IMR-90 (cell line): ENCODE results near the gene CUBN. TPM values are rescaled to one million over a fixed set of nuclear protein-coding genes. Genes with fewer than 3 reads are reported as not detected.

Experiments
- ATAC-seq: fragments of 200-7000 bp; cut with Tn5 transposase; 2 replicates; pipeline ENCODE4 v1.9.1; 2020; ENCODE audit warnings: low read depth, mild to moderate bottlenecking, moderate library complexity
- BruUV-seq: library from RNA; stranded (reverse); fragments of 400-500 nt; replicated peaks from 2 replicates; lab custom pipeline; 2021; lab: Mats Ljungman, UMichigan
- CTCF ChIA-PET: fragments of 300-600 bp; formaldehyde crosslinking; extraction: SDS; loops from one replicate; lab custom pipeline; 2021; ENCODE audit warnings: antibody characterized with exemption; lab: Yijun Ruan, JAX
- POLR2A ChIA-PET: fragments of 300-600 bp; sonication (Branson Sonifier 250); formaldehyde crosslinking; loops from one replicate; lab custom pipeline; 2022; ENCODE audit warnings: antibody characterized with exemption; ENCODE audit not compliant: unreplicated experiment; lab: Charles Lee
- DNase-seq: peaks from one replicate; pipeline ENCODE4 v3.0.0; 2013
- H2AFZ ChIP-seq: replicated peaks from 2 replicates; pipeline ENCODE3; 2013; ENCODE audit warnings: low read length, mild to moderate bottlenecking; ENCODE audit not compliant: poor library complexity
- H2AK5ac ChIP-seq: 2 replicates; pipeline ENCODE4 v1.6.1; 2013; ENCODE audit warnings: low read depth, low read length, inconsistent platforms
- H2AK9ac ChIP-seq: replicated peaks from 2 replicates; pipeline ENCODE3; 2013; ENCODE audit warnings: mild to moderate bottlenecking, low read depth, low read length, moderate library complexity; ENCODE audit not compliant: poor library complexity
- H2BK120ac ChIP-seq: 2 replicates; pipeline ENCODE4 v1.6.1; 2013; ENCODE audit warnings: low read depth, low read length, inconsistent platforms
- H2BK15ac ChIP-seq: 3 replicates; pipeline ENCODE4 v1.6.1; 2013; ENCODE audit warnings: low read depth, low read length, inconsistent platforms
- H2BK20ac ChIP-seq: 2 replicates; pipeline ENCODE4 v1.6.1; 2013; ENCODE audit warnings: low read depth, mild to moderate bottlenecking, inconsistent platforms, low read length, moderate library complexity
- H2BK5ac ChIP-seq: 2 replicates; pipeline ENCODE4 v1.6.1; 2013; ENCODE audit warnings: mild to moderate bottlenecking, low read depth, low read length, inconsistent platforms; ENCODE audit not compliant: poor library complexity, severe bottlenecking
- H3K14ac ChIP-seq: replicated peaks from 2 replicates; pipeline ENCODE4 v1.6.1; 2013; ENCODE audit warnings: low read depth, low read length, inconsistent platforms
- H3K18ac ChIP-seq: 2 replicates; pipeline ENCODE4 v1.6.1; 2013; ENCODE audit warnings: low read depth, low read length, control low read depth
- H3K23ac ChIP-seq: 2 replicates; pipeline ENCODE4 v1.6.1; 2013; ENCODE audit warnings: low read depth, low read length, inconsistent platforms
- H3K27ac ChIP-seq: 2 replicates; pipeline ENCODE4 v1.5.1; 2013; ENCODE audit warnings: mild to moderate bottlenecking, control low read depth, low read length; ENCODE audit not compliant: insufficient read depth
- H3K27me3 ChIP-seq: 2 replicates; pipeline ENCODE4 v1.6.1; 2013; ENCODE audit warnings: low read length; ENCODE audit not compliant: control insufficient read depth, insufficient read depth
- H3K36me3 ChIP-seq: 2 replicates; pipeline ENCODE4 v1.6.1; 2013; ENCODE audit warnings: low read length, mixed read lengths; ENCODE audit not compliant: control insufficient read depth, insufficient read depth
- H3K4ac ChIP-seq: 2 replicates; pipeline ENCODE4 v1.6.1; 2013; ENCODE audit warnings: low read depth, low read length, inconsistent platforms
- H3K4me1 ChIP-seq: 2 replicates; pipeline ENCODE4 v1.6.1; 2013; ENCODE audit warnings: low read length, mixed read lengths; ENCODE audit not compliant: control insufficient read depth, insufficient read depth
- H3K4me2 ChIP-seq: 2 replicates; pipeline ENCODE4 v1.6.1; 2013; ENCODE audit warnings: low read depth, mild to moderate bottlenecking, control low read depth, low read length, moderate library complexity
- H3K4me3 ChIP-seq: 2 replicates; pipeline ENCODE4 v1.5.1; 2013; ENCODE audit warnings: low read depth, mild to moderate bottlenecking, control low read depth, low read length, moderate library complexity; ENCODE audit not compliant: insufficient read depth
- H3K56ac ChIP-seq: 2 replicates; pipeline ENCODE4 v1.6.1; 2013; ENCODE audit warnings: low read length, inconsistent platforms; ENCODE audit not compliant: insufficient read depth; ENCODE audit errors: extremely low read depth
- H3K79me1 ChIP-seq, 2 experiments: 2 replicates each; pipeline ENCODE4 v1.6.1; 2013; ENCODE audit warnings: low read length in 2 of 2, inconsistent platforms in 1 of 2, low read depth in 1 of 2
- H3K9ac ChIP-seq: 2 replicates; pipeline ENCODE4 v1.6.1; 2013; ENCODE audit warnings: low read depth, low read length, control low read depth
- H3K9me1 ChIP-seq: 2 replicates; pipeline ENCODE4 v1.6.1; 2013; ENCODE audit warnings: low read length, inconsistent platforms; ENCODE audit not compliant: insufficient read depth
- H3K9me3 ChIP-seq: 2 replicates; pipeline ENCODE4 v1.6.1; 2013; ENCODE audit warnings: low read length; ENCODE audit not compliant: control insufficient read depth, insufficient read depth
- H4K20me1 ChIP-seq: 2 replicates; pipeline ENCODE4 v1.6.1; 2013; ENCODE audit warnings: low read length, inconsistent platforms; ENCODE audit not compliant: insufficient read depth
- H4K5ac ChIP-seq: 2 replicates; pipeline ENCODE4 v1.6.1; 2013; ENCODE audit warnings: mild to moderate bottlenecking, low read depth, low read length, control low read depth
- H4K8ac ChIP-seq, 2 experiments: 2 replicates each; pipeline ENCODE4 v1.6.1; 2013; ENCODE audit warnings: low read depth in 2 of 2, low read length in 2 of 2, control low read depth in 1 of 2, inconsistent platforms in 1 of 2
- H4K91ac ChIP-seq: 2 replicates; pipeline ENCODE4 v1.6.1; 2013; ENCODE audit warnings: low read depth, low read length, inconsistent platforms; ENCODE audit not compliant: insufficient read depth
- MXI1 ChIP-seq: IDR thresholded peaks from 2 replicates; pipeline ENCODE4 v1.6.1; 2012; ENCODE audit warnings: low read depth, mild to moderate bottlenecking, low read length, moderate library complexity, borderline replicate concordance
- WGBS, 2 experiments: methylation state at CpG; one replicate each; pipeline versions ENCODE4 v1.1.5 to v1.1.7; 2013; ENCODE audit warnings: missing lambda C conversion rate in 2 of 2; ENCODE audit not compliant: insufficient read length in 1 of 2; ENCODE audit errors: extremely low coverage in 2 of 2; 5-methylcytosine and 5-hydroxymethylcytosine counted together
- dilution Hi-C: fragments of 300-500 bp; cut with HindIII; formaldehyde crosslinking; loops from one replicate; pipeline ENCODE4 v1.14.3; 2018; ENCODE audit warnings: low sequenced_read_pairs; ENCODE audit not compliant: unreplicated experiment
- in situ Hi-C: fragments of 300-500 bp; cut with MboI; formaldehyde crosslinking; loops from 3 replicates; pipeline ENCODE4 v1.14.3; 2019; ENCODE audit warnings: low sequenced_read_pairs, inconsistent platforms, mixed read lengths
- intact Hi-C: fragments of 100-400 bp; cut with micrococcal nuclease; formaldehyde crosslinking; loops from 2 replicates; pipeline ENCODE4 v1.10.0; 2022
- polyA plus RNA-seq, 3 experiments: library from polyadenylated mRNA; depleted of rRNA; stranded (reverse); fragments of >200 nt; gene quantifications; 2 replicates each; pipeline ENCODE4 v1.2.3, GENCODE V29; 2012; ENCODE audit warnings: low replicate concordance in 1 of 3
- total RNA-seq: library from RNA; depleted of rRNA; stranded (reverse); fragments of >200 nt; gene quantifications from 2 replicates; pipeline ENCODE4 v1.2.3, GENCODE V29; 2012
- TF ChIP-seq, protein P1 (sequence below): conservative IDR thresholded peaks from 2 replicates; pipeline ENCODE4 v1.5.1; 2012; ENCODE audit warnings: mild to moderate bottlenecking, low read depth, low read length, improper control_type of control experiment

CUBN gene
- total and polyA plus RNA-seq, 2 of the 4 experiments (the other 2 are of a cell fraction) = 0.19 to 0.54 TPM

DNA sequence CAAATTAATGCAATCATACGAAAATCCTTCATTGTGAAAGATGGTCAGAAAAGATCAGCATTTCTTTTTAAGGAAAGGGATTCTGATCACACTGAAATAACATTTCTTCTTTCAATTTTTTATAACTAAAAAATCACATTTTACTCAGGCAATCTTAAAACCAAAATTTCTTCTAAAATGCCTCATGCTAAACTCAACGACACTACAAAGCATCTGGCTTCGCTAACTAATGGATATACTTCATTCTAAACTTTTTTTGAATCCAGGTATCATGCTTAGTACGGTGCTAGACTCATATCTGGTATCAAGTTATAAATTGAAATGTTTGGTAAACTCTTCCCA, 100.4 kb downstream of the CUBN start:
- H3K23ac ChIP-seq = no peak overlapping the region; the same call in 1 of the 2 replicates
- ChIA-PET CTCF (no interaction called here), POLR2A (no interaction called here)
- peak overlapping the region; percentile 22; the same call in 1 of the 2 replicates for H3K56ac ChIP-seq
- no peak overlapping the region for H2AK9ac ChIP-seq
- peak overlapping the region; percentile 29 for H2BK5ac ChIP-seq
- TF ChIP-seq MXI1 = no peak
- TF ChIP-seq, protein P1, sequence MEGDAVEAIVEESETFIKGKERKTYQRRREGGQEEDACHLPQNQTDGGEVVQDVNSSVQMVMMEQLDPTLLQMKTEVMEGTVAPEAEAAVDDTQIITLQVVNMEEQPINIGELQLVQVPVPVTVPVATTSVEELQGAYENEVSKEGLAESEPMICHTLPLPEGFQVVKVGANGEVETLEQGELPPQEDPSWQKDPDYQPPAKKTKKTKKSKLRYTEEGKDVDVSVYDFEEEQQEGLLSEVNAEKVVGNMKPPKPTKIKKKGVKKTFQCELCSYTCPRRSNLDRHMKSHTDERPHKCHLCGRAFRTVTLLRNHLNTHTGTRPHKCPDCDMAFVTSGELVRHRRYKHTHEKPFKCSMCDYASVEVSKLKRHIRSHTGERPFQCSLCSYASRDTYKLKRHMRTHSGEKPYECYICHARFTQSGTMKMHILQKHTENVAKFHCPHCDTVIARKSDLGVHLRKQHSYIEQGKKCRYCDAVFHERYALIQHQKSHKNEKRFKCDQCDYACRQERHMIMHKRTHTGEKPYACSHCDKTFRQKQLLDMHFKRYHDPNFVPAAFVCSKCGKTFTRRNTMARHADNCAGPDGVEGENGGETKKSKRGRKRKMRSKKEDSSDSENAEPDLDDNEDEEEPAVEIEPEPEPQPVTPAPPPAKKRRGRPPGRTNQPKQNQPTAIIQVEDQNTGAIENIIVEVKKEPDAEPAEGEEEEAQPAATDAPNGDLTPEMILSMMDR = no peak
- H3K4me1 ChIP-seq = peaks cover 14% of the 10 kb centered on the region
- H3K14ac ChIP-seq = 0 out of 2 replicates have a peak overlapping the region, but pooled peaks have one; percentile 35
- DNase-seq = no peak
- peak overlapping the region; percentile 85; the same call in 1 of the 3 replicates for H2BK15ac ChIP-seq
- intact Hi-C loops (no loop called here), in situ Hi-C loops (loop anchor here (5.0 kb wide), 1 partner anchor 198 kb away; the partner anchor contains the start of gene VIM), dilution Hi-C loops (no loop called here)
- no peaks in the 10 kb centered on the region for H3K9me3 ChIP-seq
- H3K27ac ChIP-seq = no peak overlapping the region
- H3K9me1 ChIP-seq = peaks cover 9% of the 10 kb centered on the region; the same call in 1 of the 2 replicates
- WGBS, 2 experiments = no CpG with 5 or more reads among the region's 4 CpGs
- H2BK120ac ChIP-seq = peak overlapping the region; percentile 77
- H3K18ac ChIP-seq = peak overlapping the region; percentile 76; the same call in 1 of the 2 replicates
- no peak overlapping the region for H2AK5ac ChIP-seq
- H2BK20ac ChIP-seq = peak overlapping the region; percentile 78
- ATAC-seq = no peak
- BruUV-seq = no TSS peak
- H3K4me2 ChIP-seq = peak overlapping the region; percentile 86
- no peak overlapping the region for H2AFZ ChIP-seq
- H3K4ac ChIP-seq = peak overlapping the region; percentile 64; the same call in 1 of the 2 replicates
- no peak overlapping the region; the same call in 1 of the 2 replicates for H3K9ac ChIP-seq
- no peaks in the 10 kb centered on the region for H4K20me1 ChIP-seq
- no peak overlapping the region for H3K4me3 ChIP-seq
- no peak overlapping the region for H4K5ac ChIP-seq
- H3K36me3 ChIP-seq = no peaks in the 10 kb centered on the region
- peaks cover 0 to 8% of the 10 kb centered on the region in 2 experiments; a peak in 2 of 4 replicates for H3K79me1 ChIP-seq
- H4K91ac ChIP-seq = peak overlapping the region; percentile 50; the same call in 1 of the 2 replicates
- H4K8ac ChIP-seq = peak overlapping the region; percentile 69 to 74; a peak in 3 of 4 replicates
- H3K27me3 ChIP-seq = no peaks in the 10 kb centered on the region
